GM06990 (cell line): ENCODE measurements around the gene HAVCR2.

Experiments used
- DNase-seq: peaks from one replicate; pipeline ENCODE4 v3.0.0-alpha.2; 2011; ENCODE audit not compliant: insufficient read length; ENCODE audit errors: extremely low read depth
- H3K27me3 ChIP-seq: replicated peaks from 2 replicates; pipeline ENCODE4 v1.6.0; 2011; ENCODE audit warnings: low read length; ENCODE audit not compliant: control insufficient read depth, insufficient read depth
- H3K36me3 ChIP-seq: 2 replicates; pipeline ENCODE4 v1.5.1; 2011; ENCODE audit warnings: low read length; ENCODE audit not compliant: control insufficient read depth, insufficient read depth
- H3K4me3 ChIP-seq: replicated peaks from 2 replicates; pipeline ENCODE4 v1.5.1; 2011; ENCODE audit warnings: low read depth, mild to moderate bottlenecking, control low read depth, low read length
- TF ChIP-seq, protein P1 (sequence below): IDR thresholded peaks from 2 replicates; pipeline ENCODE4 v1.5.1; 2011; ENCODE audit warnings: low read length, control low read depth, mild to moderate bottlenecking, inconsistent platforms; ENCODE audit not compliant: insufficient read depth, poor library complexity, severe bottlenecking

HAVCR2 gene

DNA sequence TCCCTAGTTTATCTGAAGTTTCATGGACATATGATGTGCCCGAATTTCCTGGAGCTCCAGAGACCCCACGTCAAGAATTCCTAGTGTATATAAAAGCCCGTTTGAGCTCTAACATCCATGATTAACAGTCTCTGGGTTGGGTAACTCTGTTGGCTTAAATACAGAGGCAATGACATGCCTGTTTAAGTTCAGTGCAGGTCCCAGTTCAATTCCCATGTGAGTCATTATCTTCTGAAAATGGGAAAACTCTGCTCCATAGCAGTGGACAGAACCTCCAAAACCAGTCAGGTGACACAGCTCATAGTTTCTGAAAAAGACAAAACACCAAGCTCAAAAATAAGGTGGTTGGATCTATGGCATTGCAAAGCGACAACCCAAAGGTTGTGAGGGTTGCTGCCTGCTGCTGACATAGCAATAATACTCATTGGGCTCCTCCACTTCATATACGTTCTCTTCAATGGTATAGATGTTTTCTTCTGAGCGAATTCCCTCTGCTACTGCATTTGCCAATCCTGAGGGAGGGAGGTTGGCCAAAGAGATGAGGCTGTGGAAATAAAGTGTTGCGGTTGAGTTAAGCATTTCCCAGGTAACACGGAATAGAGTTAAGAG is 22.0 kb downstream of the HAVCR2 start:
- no peaks in the 10 kb centered on the region for H3K27me3 ChIP-seq
- H3K36me3 ChIP-seq: no peaks in the 10 kb centered on the region
- TF ChIP-seq, protein P1, sequence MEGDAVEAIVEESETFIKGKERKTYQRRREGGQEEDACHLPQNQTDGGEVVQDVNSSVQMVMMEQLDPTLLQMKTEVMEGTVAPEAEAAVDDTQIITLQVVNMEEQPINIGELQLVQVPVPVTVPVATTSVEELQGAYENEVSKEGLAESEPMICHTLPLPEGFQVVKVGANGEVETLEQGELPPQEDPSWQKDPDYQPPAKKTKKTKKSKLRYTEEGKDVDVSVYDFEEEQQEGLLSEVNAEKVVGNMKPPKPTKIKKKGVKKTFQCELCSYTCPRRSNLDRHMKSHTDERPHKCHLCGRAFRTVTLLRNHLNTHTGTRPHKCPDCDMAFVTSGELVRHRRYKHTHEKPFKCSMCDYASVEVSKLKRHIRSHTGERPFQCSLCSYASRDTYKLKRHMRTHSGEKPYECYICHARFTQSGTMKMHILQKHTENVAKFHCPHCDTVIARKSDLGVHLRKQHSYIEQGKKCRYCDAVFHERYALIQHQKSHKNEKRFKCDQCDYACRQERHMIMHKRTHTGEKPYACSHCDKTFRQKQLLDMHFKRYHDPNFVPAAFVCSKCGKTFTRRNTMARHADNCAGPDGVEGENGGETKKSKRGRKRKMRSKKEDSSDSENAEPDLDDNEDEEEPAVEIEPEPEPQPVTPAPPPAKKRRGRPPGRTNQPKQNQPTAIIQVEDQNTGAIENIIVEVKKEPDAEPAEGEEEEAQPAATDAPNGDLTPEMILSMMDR: no peak
- H3K4me3 ChIP-seq: no peak overlapping the region
- no peak for DNase-seq

DNA sequence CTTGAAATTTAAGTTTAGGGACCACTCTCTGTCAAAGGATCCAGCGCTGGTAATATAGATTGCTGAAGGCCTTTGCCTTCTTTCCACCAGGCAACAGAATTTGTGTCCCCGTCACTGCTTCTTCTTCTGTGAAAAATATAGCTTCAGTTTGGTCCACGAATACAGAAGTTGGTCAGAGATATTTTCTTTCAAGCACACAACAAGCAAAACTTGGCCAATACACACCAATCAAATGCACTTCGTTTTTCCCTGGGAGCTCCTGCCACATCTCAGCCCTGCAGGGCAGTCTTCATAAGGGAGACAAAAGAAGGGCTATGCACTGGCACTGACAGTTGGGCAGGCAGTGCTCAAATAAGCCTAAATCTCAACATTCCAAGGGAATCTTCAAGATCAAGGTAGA is 22.9 kb downstream of the HAVCR2 start:
- Histone ChIP-seq H3K36me3 (no peaks in the 10 kb centered on the region), H3K4me3 (no peak overlapping the region), H3K27me3 (no peaks in the 10 kb centered on the region)
- DNase-seq: no peak
- TF ChIP-seq, protein P1: no peak

DNA sequence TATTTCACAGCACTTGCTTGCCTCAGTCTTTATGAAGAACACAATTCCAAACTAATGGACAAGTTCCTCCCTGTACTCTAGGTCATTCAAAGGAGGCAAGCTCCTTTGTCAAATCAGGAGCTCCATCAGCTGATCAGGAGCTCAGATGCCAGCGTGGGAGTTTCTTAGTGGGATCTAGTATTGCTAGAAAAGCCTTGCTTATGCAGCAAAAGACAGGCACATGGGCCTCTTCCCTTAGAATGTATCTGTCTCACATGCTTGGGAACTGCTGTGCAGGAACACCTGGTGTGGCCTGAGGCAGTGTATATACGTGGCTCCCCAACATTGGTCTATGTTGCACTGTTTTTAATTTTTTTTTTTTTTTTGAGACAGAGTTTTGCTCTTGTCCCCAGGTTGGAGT is 28.6 kb downstream of the HAVCR2 start:
- Histone ChIP-seq H3K36me3 (no peaks in the 10 kb centered on the region), H3K27me3 (no peaks in the 10 kb centered on the region), H3K4me3 (no peak overlapping the region)
- DNase-seq: no peak
- TF ChIP-seq, protein P1: no peak

DNA sequence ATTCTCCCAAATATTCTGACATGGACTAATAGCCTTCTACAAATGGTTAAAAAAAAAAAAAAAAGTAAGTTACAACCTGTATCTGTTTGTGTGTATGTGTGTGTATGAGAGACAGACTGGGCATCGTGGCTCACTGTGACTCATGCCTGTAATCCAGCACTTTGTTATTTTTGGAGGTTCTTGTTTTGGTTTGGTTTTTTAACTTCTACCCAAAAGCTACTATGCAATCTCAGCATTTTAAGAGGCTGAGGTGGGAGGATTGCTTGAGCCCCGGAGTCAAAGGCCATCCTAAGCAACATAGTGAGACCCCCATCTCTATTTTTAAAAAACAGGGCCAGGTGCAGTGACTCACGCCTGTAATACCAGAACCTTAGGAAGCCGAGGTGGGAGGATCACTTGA is 32.3 kb downstream of the HAVCR2 start:
- DNase-seq: no peak
- no peak overlapping the region for H3K4me3 ChIP-seq

DNA sequence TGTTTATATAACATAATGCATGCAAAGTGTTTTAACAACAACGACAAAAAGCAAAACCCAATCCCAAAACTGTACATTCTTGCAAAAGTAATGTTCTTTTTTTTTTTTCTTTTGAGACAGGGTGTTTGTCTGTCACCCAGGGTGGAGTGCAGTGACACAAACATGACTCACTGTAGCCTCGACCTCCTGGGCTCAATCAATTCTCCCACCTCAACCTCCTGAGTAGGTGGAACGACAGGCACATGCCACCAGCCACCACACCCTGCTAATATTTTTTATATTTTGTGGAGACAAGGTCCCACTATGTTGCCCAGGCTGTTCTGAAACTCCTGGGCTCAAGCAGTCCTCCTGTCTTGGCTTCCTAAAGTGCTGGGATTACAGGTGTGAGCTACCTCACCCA is 36.3 kb downstream of the HAVCR2 start:
- H3K27me3 ChIP-seq: no peaks in the 10 kb centered on the region
- no peak overlapping the region for H3K4me3 ChIP-seq
- no peak for DNase-seq
- TF ChIP-seq, protein P1: no peak
- H3K36me3 ChIP-seq: no peaks in the 10 kb centered on the region

More for the DNA sequence above, 32.3 kb downstream of the HAVCR2 start:
- TF ChIP-seq, protein P1: no peak
- H3K27me3 ChIP-seq: no peaks in the 10 kb centered on the region
- H3K36me3 ChIP-seq: no peaks in the 10 kb centered on the region

DNA sequence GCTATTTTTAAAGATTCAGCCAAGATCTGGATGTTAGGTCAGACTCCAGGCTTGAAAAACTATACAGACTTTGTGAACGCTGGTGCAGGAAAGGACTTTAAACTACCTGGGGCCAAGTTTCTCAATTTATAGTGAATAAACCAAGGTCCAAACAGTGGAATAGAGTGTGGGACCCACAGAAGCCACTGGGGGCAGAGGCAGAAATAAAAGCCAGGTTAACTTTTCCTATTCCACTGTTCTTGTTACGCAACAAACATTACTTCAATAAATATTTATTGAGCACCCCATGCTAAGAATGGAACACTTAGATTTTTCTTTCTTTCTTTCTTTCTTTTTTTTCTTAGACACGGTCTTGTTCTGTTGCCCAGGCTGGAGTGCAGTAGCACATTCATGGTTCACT is 38.9 kb downstream of the HAVCR2 start:
- no peak for DNase-seq
- Histone ChIP-seq H3K4me3 (no peak overlapping the region), H3K36me3 (no peaks in the 10 kb centered on the region), H3K27me3 (no peaks in the 10 kb centered on the region)
- TF ChIP-seq, protein P1: no peak
